Right forelimb (tissue), 1 donor: ENCODE data around the gene PPM1E.
"Not testable (repeated sequence)": the region's sequence is repeated elsewhere in the genome, so short reads cannot be mapped to it uniquely, and the experiment has no call there.

Experiments
- DNase-seq: peaks from one replicate; pipeline ENCODE4 v3.0.0-alpha.2; 2018

PPM1E gene

GRCh38 chr17:58783380-58783779 is 27.7 kb downstream of the PPM1E start:
- DNase-seq, result no peak

GRCh38 chr17:58785097-58785496 is 29.4 kb downstream of the PPM1E start:
- DNase-seq, result no peak

DNA sequence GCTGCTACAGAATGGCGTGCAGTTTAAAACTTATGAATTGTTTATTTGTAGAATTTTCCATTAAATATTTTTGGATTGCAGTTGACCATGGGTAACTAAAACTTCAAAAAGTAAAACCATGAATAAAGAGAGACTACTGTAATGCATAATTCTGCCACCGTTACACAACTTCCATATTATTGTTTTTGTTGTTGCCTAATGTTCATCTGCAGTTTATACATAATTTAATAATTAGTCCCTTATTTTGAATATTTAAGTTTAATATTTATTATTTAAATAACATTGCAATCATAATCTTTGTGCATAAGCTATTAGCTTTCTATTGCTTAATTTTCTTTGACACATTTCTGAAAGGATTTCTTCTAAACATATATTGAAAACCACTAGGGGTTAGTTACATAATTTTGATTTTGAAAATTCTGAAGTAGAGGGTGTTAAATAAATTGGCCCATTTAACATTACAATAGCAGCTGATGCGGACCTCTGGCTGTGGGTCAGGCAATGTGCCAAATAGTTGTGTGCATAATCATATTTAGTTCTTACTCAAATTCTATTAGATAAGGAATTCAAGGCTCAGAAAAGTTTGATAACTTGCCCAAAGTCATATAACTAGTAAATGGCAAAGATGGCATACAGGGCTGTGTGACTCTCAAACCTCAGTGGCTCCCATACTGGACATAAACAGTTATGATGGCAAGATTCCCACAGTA is 31.1 kb downstream of the PPM1E start:
- no peak for DNase-seq

DNA sequence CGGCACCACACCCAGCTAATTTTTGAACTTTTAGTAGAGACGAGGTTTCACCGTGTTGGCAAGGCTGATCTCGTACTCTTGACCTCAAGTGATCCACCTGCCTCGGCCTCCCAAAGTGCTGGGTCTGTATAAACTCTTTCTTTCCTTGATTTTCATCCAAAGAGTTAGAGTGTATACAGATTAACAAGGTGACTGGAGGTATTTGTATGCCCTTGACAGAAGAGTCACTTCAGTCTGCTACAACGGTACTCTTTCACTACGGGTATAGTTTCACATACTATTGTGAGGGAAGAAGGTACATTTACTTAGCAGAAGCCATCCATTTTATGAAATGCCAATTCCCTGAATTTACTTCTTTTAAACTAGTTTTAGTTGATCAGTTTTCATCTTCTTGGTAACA is 32.5 kb downstream of the PPM1E start:
- DNase-seq, result no peak

DNA sequence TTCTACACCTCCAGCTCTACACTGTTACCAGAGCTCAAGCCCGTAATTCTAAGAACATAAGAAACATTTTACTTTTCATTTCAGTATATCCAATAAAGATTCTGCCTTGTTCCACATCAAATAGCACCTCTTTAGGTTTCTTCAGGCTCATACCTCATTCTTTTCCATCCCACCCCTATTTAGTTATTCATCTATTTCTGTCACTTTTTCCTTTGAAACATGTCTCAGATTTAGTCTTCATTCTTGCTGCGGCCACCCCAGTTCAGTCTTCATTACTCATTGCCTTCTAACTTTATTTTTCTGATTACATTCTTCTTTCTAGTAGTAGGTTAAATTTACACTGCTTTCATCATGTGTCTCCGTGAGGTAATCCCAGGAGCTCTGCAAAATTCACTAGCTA is 33.5 kb downstream of the PPM1E start:
- no peak for DNase-seq

DNA sequence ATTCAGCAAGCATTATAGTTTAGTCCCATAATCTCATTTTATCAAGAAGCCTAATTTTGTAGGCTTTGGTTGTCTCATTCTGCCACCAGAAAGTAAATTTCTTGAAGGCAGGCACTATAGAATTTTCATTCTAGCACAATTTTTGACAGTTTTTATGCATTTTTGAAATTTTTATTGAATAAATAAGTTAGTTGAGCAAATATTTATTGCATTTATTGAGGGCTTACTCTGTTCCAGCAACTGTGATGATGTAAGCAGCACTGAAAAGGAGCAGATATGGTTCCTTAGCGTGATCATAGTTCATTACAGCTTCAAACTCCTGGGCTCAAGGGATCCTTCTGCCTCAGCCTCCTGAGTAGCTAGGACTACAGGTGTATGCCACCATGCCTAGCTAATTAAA is 34.2 kb downstream of the PPM1E start:
- no peak for DNase-seq

DNA sequence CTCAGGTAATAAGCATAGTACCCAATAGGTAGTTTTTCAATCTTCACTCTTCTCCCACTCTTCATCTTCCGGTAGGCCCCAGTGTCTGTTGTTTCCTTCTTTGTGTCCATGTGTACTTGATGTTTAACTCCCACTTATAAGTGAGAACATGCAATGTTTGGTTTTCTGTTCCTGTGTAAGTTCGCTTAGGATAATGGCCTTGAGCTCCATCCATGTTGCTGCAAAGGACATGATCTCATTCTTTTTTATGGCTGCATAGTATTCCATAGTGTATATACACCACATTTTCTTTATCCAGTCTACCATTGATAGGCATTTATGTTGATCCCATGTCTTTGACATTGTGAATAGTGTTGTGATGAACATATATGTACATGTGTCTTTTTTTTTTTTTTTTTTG is 38.9 kb downstream of the PPM1E start:
- not testable (repeated sequence) for DNase-seq

- no peak for DNase-seq
These were observed 46.5 kb downstream of the PPM1E start for GRCh38 chr17:58802188-58802587.

- DNase-seq, result no peak
These were observed 50.4 kb downstream of the PPM1E start for GRCh38 chr17:58806046-58806445.

DNA sequence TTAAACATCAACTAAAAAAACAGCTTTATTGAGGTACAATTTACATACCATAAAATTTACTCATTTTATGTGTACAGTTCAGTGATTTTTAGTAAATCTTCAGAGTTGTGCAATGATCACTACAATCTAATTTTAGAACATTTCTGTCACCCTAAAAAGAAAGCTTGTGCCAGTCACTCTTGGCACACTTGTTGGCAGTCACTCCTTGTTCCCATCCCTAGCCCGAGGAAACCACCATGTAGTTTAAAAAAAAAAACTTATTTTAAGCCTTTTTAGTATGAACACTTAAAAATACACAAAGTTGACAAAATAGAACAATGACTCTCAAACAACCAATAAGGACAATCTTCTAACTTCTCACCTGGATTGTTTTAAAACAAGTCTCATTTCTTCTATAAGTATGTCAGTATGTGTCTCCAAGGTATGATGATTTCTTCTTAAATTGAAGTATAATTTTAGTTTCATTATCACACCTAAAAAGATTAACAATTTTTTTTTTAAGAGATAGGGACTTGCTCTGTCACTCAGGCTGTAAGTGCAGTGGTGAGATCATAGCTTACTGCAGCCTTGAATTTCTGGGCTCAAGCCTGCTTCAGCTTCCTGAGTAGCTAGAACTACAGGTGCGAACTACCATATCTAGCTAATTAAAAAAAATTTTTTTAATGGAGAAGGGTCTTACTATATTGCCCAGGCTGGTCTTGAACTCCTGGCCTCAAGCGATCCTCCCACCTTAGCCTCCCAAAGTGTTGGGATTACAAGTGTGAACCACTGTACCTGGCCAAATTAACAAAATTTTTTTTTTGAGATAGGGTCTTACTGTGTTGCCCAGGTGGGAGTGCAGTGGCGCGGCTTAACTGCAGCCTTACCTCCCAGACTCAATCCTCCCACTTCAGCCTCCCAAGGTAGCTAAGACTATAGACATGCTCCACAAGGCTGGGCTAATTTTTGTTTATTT is 53.2 kb downstream of the PPM1E start:
- DNase-seq, result no peak

GRCh38 chr17:58809564-58809936 is 53.9 kb downstream of the PPM1E start:
- DNase-seq, result no peak

DNA sequence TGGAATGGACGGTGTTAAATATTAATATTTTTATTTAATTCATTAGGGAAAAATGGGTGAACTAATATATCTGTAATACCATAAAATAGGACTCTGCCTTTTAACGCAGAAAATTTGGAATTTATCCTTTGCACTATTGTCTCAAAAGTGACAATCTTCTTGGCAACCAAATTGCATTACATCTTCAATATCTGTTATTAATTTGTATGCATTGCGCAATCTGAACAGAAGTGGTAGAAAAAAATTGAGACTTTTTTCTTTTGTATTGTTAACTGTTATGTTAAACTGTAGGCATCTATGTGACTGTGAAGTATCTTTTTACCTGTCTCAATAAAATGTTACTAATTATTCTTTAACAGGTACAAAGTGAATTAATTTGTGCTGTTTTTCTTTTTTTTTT is 55.6 kb downstream of the PPM1E start:
- DNase-seq, result no peak

DNA sequence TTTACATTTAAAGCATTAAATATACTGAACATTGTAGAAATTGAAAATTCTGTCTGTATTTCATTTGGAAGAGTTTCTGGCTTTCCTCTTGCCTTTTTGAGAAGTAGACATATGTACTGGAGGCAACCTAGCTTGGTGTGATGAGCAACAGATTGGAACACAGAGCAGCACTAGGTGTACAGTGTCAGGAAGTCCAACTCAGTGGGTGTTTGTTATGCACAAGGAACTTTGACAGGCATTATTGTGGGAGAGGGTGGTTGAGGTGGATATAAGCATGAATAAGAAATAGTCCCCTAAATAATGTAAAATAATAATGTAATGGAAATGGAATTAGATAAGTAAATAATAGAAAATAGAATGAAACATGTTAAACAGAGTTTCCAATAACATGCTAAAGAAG is 58.1 kb downstream of the PPM1E start:
- DNase-seq, result no peak

DNA sequence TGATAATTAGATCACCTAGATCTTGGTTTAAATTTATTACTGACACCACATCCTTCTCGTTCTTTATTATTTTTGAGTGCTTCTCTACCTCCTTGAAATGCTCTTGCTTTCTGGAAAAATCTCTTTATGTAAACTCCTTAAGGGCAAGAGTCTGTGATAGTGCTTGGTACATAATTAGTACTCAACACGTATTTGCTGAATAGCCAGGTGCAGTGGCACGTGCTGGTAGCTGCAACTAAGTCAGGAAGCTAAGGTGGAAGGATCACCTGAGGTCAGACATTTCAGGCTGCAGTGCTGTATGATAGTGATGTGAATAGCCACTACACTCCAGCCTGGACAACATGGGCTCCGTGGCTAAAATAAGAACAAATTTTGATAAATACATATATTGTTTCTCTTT is 63.0 kb downstream of the PPM1E start:
- no peak for DNase-seq

- no peak for DNase-seq
These were observed 66.7 kb downstream of the PPM1E start for GRCh38 chr17:58822148-58823050.

GRCh38 chr17:58823051-58823525 is 67.4 kb downstream of the PPM1E start:
- DNase-seq, result no peak

DNA sequence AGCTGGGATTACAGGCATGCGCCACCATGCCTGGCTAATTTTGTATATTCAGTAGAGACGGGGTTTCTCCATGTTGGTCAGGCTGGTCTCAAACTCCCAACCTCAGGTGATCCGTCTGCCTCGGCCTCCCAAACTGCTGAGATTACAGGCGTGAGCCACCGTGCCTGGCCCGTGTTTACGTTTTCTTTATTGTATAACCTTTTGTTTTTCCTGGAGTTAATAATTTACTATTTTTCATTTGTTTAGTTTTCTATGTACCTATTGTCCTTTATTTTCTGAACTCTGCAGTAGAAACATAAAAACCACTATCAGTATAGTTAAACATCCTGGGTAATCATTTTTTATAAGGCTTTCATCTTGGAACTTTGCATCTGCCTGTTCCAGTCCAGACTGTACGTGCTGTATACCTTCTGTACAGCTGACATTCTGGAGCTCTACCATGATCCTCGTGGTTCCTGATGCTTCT is 73.6 kb downstream of the PPM1E start:
- DNase-seq, result no peak

- no peak for DNase-seq
These were observed 76.1 kb downstream of the PPM1E start for GRCh38 chr17:58831780-58832179.

- DNase-seq, result no peak
These were observed 76.9 kb downstream of the PPM1E start for GRCh38 chr17:58832514-58832913.

- DNase-seq, result no peak
These were observed 82.0 kb downstream of the PPM1E start for GRCh38 chr17:58837699-58838098.

DNA sequence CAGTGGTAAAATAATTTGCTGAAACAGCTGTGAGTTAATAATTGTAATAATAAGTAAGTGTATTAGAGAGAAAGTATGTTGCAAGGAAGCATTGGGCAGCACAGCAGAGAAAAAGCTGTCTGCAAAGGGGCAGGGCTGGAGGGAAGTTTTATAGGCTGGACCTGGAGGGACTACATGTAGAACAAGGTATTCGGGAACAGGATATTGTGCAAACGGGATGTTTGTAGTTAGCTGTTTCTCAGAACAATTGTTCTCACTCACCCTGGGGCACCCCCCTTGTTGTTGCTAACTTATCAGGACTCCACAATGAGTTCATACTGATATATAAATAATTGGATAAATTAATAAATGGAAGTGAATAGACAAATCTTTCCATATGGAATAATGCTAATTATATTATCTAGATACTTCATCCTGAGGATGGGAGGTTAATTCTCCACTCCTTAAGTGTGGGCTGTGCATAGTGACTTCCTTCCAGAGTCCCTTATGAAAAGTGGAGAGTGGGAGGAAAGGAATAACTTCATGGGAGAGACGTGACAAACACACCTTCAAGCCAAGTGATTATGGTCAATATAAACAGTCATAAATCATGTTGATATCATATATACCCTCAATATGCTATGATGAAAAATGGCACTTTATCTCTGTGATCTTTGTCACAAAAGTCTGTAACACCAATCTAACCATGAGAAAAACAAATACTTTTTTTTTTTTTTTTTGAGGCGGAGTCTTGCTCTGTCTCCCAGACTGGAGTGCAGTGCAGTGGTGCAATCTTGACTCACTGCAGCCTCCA is 85.4 kb downstream of the PPM1E start:
- no peak for DNase-seq

DNA sequence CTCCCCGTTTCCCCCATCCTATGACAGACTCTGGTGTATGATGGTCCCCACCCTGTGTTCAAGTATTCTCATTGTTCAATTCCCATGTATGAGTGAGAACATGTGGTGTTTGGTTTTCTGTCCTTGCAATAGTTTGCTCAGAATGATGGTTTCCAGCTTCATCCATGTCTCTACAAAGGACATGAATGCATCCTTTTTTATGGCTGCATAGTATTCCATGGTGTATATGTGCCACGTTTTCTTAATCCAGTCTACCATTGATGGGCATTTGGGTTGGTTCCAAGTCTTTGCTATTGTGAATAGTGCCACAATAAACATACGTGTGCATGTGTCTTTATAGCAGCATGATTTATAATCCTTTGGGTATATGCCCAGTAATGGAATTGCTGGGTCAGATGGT is 90.8 kb downstream of the PPM1E start:
- not testable (repeated sequence) for DNase-seq
